HL-60/S4 (cell line): ENCODE results near the gene CSAD.

Experiments
- in situ Hi-C: fragments of 300-500 bp; cut with MboI; formaldehyde crosslinking; loops from 2 replicates; pipeline ENCODE4 v1.14.3; 2022; ENCODE audit warnings: low sequenced_read_pairs

CSAD gene

DNA sequence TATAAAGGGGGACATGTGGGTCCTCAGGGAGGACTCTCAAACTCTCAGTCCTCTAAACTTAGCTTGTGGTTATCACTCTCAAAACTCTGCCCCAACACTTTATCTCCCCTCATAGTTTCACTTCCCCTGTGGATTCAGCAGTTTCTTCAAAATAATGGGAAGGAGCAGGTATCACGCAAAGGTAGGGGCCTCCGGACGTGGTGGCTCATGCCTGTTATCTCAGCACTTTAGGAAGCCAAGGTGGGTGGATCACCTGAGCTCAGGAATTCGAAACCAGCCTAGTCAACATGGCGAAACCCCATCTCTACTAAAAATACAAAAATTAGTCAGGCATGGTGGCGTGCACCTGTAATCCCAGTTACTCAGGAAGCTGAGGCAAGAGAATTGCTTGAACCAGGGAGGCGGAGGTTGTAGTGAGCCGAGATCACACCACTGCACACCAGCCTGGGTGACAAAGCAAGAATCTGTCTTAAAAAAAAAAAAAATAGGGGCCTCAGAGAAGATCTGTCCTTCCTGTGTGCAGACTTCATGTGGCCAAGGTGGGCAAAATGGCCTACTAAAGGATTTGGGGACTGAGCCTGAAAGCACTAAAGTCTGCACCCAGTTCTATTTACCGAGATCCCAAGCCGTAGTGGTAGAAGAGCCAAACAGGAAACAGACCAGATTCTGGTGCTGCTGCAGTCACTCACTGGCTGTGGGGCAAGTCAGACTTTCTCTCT lies 19.9 kb upstream of the CSAD start:
- in situ Hi-C loops = no loop called here

DNA sequence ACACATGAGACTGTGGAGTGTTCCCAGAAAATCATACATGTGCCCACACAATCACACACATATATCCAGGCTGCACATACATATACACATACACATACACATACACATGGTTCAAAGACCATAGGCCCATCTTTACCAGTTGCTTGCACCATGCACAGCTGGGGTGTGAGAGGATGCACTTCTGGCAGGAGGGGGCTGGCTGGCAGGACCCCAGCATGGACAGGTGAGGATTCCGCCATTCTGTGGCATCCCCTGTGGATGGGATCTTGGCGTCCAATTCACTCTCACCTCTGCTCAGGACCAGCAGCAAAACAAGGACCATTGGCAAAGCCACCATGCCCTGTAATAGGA lies 19.4 kb upstream of the CSAD start:
- in situ Hi-C loops = no loop called here

DNA sequence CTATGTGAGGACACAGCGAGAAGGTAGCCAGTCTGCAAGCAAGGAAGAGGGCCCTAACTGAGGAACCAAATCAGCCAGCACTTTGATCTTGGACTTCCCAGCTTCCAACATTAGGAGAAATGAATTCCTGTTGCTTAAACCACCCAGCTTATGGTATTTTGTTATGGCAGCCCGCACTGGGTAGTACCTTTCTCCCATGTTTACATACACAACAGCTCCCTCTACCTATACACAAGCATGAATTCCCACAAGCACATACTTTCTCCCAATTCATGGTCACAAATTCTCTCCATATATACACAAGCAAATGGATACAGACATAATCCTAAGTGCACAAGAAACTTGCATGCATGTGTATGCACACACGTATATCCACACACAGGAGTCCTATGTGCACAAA lies 19.0 kb upstream of the CSAD start:
- in situ Hi-C loops = no loop called here

DNA sequence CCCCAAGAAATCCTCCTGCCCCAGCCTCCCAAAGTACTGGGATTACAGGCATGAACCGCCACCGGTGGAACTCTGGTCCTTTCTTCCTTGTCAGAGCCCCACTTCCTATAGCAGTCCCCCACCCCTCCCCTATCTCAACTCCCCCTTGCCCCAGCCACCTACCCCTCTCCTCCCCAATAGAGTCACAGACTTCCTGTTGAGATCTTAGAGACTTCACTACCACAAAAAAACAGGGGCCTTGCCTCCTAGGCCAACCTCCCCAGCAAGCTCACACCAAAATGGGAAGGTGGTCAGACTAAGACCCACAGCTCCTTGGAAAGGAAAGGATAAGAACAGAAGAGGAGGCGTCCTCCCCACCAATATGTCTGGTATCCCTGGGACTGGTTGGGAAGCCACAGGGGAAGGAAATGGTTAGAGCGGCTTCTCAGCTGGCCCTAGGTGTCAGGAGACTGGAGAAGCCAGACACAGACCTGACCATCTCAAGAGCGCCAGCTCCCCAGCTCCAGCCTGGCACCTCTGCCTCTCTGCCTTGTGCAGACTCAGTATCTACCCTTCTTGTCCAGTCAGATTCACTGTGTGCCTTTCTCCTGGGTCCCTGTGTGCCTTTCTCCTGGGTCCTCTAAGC lies 17.9 kb upstream of the CSAD start:
- in situ Hi-C loops = no loop called here

DNA sequence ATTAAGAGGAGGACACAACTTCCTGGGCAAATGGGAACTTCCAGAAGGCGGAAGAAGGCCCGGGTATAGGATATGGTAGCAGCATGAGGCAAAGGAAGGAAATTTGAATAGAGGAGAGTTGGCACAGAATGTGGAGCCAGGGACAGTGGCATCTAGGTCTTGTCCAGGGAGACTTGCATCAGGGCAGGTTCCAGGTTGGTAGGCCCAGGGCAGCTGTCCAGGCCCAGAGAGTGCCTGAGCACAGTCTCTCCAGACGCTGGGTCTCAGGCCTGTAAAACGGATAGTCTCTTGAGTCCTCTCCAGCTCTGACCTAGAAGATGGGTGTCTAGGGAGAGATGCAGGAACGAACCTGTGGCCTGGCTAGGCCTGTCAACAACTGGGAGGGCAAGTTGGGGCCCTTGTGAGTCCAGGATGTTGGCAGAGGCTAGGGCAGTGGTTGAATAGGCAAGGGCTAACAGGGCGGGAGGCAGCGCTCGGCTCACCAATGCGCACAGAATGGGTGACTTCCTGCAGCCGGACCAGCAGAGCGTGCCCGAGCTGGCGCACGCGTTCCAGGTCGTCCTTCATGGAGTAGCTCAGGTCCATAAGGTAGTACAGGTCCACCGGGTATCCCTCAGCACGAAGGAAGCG lies 16.4 kb upstream of the CSAD start:
- in situ Hi-C loops = no loop called here

DNA sequence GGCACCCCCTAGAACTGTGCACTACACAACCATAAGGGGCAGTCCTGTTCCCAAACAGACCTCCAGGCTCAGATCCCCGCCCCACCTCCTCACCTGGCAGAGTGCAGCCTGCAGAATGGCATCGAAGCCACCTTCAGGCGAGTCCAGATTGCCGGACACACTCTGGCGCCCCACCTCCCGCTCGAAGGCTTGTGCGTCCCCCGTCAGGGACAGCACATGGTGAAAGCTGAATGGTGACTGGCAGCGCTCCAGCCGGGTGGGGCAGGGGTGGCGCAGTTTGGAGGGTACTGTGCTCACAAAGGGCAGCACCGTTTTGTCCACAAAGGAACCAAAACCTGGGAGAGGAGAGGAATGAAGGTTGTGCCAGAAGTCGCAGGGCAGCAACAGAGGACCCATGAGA lies 15.8 kb upstream of the CSAD start:
- in situ Hi-C loops = no loop called here

DNA sequence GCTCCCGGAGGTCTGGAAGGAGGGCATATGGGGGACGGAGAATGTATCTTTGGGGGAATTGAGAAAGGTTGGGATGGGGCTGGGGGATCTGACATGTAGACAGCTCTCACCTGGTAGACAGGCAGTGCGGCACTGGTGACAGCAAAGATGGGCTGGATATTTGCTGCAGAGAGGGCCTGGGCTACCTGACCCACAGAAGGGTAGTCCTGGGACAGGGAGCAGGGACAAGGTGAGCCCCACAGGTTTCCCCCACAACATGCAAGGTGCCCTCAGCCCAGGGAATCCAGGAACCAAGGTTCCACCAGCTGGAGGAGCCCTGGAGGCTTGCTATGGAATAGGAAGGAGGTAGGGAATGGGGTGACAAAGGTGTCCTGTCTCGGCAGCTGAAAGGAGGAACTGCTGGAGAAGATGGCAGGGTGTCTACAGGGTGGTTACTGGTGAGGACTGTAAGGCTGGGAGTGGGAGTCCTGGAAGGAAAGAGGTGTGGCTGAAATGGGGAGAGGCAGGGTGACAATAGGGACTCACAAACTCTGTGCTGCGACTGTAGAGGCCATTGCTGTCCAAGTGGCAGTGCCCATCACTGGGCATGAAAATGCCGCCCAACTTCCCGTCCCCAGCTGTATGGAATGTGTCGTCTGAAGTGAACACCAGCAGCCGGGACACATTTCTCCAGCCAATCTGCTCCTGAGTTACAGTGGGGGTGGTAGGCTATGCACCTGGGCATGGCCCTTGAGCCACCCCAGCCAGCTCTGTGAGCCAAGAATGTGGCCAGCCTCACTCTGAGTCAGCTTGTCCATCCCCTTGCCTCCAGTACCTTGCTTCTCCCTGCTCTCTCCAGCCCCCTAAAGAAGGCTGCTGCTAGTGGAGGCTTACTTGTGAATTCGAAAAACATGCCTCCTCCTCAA lies 15.0 kb upstream of the CSAD start:
- in situ Hi-C loops = no loop called here

DNA sequence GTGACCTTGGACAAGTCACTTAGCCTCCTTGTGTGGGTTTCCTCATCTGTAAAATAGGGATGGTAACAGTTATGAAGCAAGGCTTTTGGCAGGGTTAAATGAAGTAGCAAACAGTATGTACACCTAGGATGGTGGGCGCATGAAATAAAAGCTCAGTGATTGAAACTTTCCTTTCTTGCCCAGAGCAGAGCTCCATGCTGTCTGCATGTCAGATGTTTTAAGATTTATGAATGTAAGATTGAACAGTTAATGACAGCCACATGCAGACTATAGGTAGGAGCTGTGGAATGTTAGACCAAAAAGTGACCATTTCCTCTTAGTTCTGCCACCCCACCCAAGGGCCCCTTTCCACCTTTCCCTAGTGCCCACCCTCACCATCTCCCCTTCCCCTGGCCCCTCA lies 14.2 kb upstream of the CSAD start:
- in situ Hi-C loops = no loop called here

DNA sequence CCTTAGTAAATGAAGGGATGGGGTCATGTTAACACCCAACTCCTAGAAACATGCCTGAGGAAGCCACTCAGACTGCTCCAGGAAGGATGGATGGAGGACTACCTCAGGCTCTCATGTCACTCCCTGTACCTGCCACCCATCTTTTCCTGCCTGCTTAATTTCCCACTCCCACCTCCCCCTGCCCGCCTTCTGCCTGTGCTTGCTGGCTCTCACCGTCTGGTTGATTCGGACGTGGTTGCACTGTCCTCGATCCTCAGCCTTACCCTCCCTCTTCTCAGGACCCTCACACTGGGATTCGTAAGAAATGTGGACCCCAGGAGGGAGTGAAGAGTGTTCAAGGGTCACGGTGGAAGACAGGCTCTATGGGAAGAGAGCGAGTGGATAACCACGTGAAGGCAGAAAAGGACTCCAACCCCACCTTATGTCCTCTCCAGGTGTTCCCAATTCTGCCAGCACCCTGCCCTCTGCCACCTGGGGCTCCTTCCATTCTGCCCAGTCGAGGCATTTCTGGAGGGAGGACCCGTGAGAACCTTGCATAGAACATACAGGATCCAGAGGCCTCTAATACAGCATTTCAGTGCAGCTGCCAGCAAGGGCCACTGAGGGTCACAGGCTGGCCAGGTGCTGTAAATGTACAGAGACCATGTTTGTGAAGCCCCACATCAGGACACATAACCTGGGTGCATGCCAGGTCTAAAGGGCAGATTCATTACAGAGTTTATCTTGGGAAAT lies 13.4 kb upstream of the CSAD start:
- in situ Hi-C loops = no loop called here

DNA sequence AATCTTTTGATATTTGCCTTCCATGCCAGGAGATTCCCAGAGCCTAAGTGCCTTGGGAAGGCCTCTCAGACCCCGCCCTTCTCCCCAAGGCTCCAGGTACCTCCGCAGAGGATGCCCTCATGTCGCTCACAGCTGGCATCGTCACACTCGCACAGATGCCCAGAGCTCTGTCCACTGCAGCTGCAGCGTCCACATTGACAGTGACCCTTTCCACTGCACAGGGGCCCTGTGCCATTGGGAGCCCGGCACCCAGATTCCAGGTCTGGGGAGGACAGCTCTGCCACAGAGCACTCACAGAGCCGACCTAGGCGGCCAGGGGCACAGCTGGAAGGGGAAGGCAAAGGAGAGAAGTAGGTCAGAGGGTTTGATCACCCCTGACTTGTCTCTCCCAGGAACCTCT lies 12.3 kb upstream of the CSAD start:
- in situ Hi-C loops = no loop called here

DNA sequence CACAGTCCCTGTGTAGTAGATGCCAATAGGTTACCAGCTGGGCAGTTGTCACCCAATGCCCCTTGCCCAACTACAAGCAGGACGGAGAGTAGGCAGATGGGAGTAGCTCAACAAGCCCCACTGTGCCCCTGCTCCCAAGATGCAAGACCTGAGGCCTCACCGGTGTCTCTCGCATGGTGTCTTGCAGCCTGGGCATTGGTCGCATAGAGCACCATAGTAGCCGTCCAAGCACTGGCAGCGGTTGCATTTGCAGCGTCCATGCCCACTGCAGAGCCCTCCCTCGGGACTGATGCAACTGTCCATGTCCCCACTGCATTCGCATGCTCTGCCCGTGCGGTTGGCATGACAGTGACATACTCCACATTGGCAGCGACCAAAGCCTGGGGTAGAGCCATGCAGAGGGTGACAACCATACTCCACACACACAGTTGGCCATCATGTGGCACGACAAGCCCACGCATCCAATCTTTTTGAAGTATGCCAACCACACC lies 11.9 kb upstream of the CSAD start:
- in situ Hi-C loops = no loop called here

DNA sequence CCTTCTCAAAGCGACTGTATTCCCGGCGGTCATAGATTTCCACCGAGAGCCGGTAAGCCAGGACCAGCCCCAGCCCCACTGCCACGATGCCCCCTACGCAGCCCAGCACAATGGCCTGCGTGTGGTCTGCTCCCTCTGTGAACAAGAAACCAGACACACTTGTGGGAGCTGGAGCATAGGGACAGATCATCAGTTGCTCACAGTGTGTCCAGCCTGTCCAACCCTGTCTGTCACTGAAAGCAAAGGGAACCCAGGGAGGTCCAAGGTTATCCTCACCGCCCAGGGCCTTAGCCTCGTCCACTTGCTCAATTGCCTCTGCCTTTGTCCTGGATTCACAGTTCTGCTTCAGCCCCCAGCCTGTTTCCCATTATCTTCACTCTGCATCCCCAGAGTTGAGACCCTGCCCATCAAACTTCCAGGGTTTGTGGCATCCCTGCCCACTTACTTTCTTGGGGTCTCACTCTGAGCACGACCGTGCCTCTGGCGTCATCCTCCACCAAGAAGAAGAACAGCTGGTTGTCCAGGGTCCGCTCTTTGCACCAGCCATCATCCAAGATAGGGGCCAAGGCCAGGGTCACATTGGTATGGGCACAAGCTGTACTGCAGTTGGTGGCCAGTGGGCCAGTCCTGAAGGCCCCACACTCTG lies 11.3 kb upstream of the CSAD start:
- in situ Hi-C loops = no loop called here

DNA sequence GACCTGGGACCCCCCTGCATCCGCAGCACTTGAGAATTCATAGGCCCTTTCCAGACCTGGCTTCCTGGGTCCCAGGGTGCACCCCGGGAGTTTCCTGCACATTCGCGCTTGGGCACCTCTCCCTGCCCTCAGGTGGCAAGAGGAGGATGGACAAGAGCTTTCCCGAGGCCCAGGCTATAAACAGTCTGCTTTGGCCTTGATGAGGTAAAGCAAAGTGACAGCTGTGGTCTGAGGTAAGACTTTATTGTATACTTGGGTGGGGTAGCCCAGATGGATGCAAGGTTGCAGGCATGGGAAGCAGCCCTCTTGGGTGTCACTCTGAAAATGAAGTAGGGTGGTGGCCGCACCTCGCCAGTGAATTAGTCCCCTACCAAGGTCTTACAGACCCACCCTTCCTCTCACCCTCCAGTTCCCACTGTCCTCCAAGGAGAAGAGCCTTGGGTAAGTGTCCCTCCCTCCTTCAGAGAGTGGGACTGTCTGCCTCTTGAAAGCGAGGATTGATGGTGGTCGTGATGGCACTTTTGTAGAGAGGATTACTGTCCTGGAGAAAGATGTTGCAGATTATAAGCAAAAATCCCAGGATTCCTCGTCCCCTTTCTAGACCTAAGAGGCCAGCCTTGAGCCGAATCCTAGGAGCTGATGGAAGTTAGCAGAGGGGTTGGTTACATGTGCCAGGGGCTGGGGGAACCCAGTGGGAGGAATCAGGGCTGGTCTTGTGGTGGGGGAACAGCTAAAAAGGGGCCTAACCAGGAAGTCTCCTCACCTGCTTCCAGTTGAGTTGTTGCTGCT lies 10.6 kb upstream of the CSAD start:
- in situ Hi-C loops = no loop called here

DNA sequence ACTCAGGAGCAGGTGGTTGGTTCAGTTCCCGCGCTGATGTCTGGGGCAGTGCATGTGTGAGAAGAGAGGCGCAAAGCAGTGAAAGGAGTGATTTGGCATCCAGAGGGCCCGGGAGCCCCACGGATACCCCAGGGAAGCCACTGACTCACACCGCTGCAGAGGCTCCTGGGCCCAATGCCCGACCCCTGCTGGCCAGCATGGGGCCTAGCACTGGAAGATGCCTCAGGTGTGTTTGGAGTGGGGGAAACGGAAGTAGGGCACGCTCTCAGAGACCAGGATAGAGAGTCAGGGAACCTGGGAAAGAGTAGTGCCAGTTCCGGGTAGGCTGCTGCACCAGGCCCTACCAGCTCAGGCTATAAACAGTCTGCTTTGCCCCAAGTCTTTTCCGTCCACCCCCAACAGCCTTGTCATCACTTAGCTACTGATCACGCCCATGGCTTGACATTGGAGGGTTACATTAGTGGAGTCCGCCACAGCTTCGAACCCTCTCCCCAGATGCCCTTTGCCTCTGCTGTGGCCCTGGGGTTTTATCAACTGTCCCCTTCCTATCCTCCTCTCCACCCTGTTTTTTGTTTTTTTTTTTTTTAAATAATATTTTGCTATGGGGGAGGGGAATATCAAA lies 9.5 kb upstream of the CSAD start:
- in situ Hi-C loops = no loop called here

DNA sequence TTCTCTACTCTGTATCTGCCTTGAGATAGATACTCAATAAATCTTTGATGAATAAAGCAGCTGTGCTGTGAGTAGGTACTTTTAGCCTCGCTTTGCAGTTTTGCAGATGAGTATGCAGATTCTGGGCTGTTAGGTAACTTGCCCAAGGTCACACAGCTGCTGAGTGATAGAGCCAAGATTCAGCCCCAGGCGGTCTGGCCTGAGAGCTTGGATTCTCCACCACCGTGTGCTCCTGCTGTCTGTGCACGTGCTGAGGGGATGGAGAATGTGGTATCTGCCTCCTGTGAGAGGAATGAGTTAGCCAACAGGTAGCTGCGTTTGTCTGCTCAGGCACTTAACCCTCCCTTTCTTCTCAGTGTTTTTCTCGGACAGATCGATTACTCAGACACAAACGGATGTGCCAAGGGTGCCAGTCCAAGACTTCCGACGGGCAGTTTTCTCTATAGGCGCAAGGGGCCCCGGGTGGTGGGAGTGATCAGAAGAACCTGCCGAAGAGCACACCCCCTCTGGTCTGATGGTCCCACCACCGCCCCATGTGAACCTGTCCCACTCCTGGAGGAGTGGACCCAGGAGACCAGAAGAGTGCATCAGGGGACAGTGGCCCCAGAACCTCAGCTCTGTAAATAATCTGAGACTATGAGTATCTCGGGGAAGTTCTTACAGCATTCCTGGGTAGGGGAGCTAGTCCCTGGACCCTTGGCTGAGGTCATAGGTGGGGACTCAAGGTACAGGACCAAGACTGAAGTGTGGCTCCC lies 6.6 kb upstream of the CSAD start:
- in situ Hi-C loops = loop anchor here (10.0 kb wide), 1 partner anchor 123 kb away; no protein-coding TSS in a partner anchor

DNA sequence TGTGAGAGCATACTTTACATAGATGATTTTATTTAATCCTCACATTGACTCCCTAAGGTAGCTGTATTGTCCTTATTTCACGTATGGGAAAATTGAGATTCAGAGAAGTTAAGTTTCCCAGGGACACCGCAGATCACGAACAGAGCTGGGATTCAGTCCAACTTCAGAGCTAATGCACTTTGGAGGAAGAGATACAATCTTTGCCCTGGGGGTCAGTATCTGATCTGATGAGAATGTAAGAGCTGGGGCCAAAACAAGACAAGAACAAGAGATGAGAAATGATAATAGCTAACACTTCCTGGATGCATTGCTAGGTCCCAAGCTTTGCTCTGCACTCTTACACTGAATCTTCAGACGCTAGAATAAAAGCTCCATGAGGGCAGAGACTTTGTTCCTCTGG lies 6.0 kb upstream of the CSAD start:
- in situ Hi-C loops = loop anchor here (10.0 kb wide), 1 partner anchor 122 kb away; no protein-coding TSS in a partner anchor

DNA sequence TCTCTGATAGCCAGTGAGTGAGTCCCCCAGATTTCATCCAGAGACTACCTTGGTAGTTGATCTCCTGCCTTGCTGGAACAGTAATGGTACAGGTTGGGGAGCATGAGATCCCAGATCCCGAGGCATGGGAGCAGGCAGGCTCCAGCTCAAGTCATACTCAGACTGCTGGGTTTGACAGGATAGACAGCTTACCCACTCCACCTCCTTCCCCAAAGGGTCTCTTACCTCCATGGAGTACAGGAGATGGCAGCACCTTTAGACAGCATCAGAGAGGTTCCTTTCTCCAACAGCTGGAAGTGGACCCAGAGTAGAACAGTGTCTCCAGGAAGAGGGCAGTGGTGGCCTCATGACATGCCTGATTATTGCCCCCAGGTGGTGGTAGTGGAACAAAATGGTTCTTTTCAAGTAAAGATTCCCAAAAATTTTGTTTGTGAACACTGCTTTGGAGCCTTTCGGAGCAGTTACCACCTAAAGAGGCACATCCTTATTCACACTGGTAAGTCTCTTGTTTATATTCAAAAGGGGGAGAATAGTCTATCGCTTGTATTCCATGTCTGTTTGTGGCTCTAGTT lies 4.9 kb upstream of the CSAD start:
- in situ Hi-C loops = loop anchor here (10.0 kb wide), 1 partner anchor 121 kb away; no protein-coding TSS in a partner anchor

DNA sequence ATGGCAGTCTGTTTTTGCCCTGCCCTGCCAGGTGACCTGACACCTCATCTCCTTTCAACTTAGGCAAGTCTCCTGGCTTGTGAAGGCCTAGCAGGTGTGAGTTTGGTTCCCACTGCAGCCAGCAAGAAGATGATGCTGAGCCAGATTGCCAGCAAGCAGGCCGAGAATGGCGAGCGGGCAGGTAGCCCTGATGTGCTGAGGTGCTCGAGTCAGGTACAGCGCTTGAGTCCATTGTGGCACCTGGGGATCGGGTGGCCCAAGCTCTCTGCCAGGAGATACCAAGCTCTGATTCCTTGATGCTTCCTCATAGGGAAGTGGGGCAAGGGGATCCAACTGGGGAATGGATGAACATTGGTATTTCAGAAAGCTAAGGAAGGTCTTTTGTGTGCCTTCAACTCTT lies 4.1 kb upstream of the CSAD start:
- in situ Hi-C loops = loop anchor here (10.0 kb wide), 1 partner anchor 120 kb away; no protein-coding TSS in a partner anchor
